SKM-1 (cell line): Measurements from ENCODE around the gene KLHL6.

ENCODE experiments used
- DNase-seq: peaks from one replicate; lab custom pipeline; 2025; ENCODE audit not compliant: unreplicated experiment; lab: John Stamatoyannopoulos, UW

The KLHL6 gene

GRCh38 chr3:183564046-183564445 lies 8.5 kb upstream of the KLHL6 start:
- no peak for DNase-seq

DNA sequence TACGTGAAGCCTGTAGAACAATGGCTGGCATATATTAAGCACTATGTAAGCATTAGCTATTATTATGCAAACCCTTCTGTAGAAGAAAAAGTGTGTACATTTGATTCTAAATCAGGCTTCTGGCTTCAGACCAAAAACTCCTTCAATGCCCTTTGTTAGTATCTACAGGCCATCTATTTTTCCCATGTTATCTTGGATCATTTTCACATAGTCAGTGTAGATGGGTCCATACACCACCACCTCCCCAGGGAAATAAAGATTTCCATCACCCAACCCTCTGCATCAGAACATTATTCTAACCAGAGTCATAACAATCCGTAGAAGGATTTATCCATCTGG lies 8.0 kb upstream of the KLHL6 start:
- no peak for DNase-seq

DNA sequence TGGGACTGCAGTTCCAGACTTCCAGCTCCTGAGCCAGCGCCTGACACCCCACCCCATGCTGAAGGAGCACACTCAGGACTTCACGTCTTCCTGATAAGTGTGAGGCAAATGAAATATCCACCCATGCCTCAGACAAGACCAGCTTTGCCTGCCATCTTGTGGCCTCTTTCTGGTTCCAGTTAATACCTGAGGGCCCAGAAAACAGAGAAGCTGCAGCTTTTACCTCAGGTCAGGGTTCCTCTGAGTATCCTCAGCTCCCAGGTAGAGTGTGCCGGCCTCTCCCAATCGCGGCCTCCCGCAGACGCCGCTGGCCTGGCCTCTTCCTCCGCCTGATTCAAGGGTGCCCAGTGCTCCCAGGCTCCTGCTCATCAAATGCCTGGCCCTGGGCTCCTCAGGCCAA lies 5.1 kb upstream of the KLHL6 start:
- DNase-seq = no peak

GRCh38 chr3:183558495-183558894 lies 3.0 kb upstream of the KLHL6 start:
- DNase-seq = no peak

DNA sequence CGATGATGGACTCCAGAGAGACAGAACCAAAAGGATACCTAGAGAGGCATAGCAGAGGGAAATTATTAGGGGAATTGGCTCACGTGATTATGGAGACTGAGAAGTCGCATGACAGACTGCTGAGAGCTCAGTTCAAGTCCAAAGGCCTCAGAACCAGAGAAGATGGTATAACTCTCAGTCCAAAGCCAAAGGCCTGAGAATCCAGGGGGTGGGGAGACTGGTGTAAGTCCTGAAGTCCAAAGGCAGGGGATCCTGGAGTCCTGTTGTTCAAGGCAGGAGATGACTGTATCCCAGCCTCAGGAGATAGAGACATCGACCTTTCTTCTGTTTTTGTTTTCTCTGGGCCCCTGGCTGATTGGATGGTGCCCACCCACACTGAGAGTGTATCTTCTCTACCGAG lies 1.2 kb upstream of the KLHL6 start:
- DNase-seq = no peak

GRCh38 chr3:183554377-183554776 lies 1.1 kb downstream of the KLHL6 start:
- DNase-seq = no peak

DNA sequence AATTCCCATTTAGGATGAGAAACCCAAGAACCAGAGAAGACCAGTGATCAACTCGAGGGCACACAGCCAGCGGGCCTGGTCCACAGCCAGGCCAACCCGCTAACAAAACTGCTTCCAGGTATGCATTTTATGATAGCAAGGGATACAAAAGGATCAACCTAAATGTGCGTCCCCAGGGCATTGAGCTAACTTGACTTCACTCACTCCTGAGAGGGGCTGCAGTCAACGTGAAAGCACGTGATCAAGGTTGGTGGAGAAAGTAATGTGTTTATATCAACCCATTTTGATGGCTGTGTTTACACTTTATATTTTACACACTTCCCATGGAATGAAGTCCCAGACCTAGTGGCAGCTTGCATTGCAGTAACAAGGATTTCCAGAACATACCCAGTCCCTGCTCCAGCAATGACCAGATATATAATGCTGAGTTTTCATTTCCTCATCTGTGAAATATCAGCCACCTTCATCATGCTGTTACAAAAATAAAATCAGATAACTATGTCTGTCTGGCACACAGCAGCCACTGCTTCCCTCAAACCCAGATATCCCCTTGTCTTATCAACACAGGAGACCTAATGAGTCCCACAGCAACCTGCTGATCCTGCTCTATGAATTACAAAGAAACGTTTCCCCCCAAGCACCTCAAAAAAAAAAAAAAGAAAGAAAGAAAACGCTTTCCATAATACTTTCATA lies 2.0 kb downstream of the KLHL6 start:
- no peak for DNase-seq

- DNase-seq = no peak
Observed at GRCh38 chr3:183551930-183552329, 3.6 kb downstream of the KLHL6 start.

DNA sequence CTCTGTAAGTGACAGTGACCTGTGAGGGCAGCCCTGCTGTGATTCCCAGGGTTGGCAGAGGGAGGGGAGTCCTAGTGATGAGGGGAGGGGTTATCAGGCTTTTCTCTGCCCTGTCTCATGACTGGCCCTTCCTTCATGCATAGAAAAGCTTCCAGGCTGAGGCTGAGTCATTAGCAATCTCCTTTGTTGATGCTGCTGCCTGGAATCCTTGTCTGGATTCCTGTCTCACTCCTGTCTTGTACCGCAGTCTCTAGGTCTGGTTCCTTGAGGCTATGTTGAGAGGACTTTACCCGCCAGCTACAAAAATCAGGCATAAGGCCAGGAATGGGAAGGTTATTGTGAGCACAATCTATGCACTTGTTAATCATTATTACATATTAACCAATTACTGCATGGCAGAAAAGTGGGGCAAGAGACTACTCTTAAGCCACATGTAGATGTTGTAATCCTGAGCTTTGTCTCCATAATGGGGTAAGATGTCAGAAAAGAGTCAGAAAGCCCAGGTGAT lies 7.2 kb downstream of the KLHL6 start:
- no peak for DNase-seq

- DNase-seq = no peak
Observed at GRCh38 chr3:183546625-183547024, 8.9 kb downstream of the KLHL6 start.

DNA sequence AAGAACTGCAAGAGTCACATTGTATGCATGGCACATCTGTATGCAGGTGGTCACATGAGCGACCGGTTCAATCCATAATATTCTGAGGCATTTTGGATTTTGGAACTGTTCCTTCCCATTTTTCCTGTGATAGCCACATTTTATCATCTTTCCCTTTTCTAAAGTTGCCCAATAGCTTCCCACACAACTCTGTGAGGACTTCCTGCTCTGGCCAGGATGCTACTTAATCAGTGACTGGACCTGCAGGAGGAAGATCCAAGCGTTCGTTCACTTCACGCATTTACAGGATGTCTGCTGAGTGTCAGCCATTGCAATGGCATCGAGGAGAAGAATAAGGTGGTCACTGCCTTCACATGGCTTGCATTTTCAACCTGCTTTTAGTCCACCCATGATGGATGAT lies 9.8 kb downstream of the KLHL6 start:
- no peak for DNase-seq

DNA sequence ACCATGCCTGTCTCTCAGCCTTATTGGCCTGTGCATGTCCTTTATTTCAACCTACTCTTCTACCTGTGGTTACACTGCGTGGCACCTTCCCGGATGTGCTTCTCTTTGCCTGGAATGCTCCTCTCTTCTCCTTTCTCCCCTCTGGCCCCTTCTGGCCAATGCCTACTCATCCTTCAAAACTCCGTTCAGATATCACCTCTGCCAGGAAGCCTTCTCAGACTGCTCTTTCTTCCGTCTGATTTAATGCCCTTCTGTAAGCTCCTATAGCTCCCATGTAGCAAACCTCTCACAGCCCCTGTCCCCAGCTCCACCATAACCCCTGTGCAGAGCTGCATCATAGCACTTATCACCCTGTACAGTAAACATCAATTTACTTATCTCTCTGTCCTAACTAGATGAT lies 13.2 kb downstream of the KLHL6 start:
- no peak for DNase-seq

DNA sequence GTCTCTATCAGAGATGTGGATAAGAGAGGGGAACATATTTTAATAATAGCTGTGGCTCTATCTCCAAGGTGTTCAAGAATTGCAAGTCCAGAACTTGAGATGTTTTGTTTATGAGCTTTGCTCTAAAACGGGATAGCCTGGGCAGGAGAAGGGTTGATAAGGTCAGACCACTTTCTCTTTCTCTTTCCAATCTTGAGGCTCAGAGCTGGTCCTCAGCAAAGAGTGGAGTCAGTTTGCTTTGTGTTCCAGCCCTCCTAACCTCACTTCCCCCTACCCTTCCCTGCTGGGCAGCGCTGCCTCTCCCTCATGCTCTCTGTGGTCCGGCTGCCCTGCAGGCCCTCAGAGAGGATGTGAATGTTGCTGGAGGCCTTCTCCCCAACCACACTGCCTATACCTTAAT lies 13.8 kb downstream of the KLHL6 start:
- no peak for DNase-seq

DNA sequence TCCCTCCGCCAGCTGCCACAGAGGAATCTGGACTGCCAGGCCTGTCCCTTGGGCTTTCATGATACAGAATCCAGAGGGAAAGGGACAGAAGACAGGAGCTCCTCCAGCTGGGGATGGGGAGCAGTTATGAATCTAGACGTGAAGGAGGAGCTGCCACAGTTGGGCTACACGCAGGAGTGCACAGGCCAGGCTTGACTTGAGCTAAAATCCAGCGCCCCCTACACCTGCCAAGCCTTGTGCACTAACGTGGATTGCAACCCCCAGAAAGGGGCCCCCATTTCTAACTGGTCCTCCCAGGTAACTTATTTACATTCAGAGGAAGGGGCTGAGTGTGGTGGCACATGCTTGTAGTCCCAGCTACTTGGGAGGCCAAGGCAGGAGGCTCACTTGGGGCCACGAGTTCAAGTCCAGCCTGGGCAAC lies 14.3 kb downstream of the KLHL6 start:
- no peak for DNase-seq

- no peak for DNase-seq
Observed at GRCh38 chr3:183540501-183541234, 14.8 kb downstream of the KLHL6 start.

- DNase-seq = no peak
Observed at GRCh38 chr3:183539811-183540210, 15.7 kb downstream of the KLHL6 start.

GRCh38 chr3:183538486-183538885 lies 17.0 kb downstream of the KLHL6 start:
- no peak for DNase-seq

- DNase-seq = peak; percentile 90
Observed at GRCh38 chr3:183537295-183537730, 18.2 kb downstream of the KLHL6 start.

DNA sequence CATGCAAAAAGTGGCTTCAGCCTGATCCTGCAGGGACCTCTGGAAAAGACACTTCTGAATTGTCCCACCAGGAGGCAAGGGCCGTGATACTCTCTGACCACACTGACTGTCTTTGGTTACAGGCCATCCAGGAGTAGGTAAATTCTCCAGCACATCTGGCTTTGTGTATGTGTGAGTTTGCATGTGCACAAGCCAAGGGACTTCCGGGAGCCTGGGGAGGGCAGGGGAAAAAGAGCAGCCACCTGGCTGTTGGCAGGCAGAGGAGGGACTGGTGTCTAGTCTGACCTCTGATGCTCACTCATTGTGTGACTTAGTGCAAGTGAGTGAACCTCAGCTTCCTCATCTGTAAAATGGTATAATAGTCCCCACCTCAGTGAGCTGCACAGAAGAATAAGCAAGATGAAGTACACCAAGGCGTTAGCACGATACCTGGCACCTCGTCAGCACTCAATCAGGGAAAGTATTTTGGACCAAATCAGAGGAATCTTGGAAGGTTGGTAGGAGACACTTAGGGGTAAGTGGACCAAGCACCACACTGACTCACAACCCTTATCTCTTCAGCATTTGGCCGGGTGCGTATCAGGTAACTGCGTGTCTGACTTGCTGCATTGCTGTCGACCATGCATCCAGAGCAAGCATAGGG lies 19.1 kb downstream of the KLHL6 start:
- no peak for DNase-seq

DNA sequence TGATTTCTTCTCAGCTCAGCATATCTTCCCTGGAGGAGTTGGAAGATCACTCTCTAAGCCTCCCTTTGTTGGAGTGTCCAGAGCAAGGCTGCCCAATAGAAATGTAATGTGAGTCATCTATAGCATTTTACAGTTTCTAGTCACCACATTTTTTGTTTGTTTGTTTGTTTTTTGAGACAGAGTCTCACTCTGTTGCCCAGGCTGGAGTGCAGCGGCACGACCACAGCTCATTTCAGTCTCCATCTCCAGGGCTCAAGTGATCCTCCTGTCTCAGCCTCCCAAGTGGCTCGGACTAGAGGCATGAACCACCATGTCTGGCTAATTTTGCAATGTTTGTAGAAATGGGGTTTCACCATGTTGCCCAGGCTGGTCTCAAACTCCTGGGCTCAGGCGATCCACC lies 21.3 kb downstream of the KLHL6 start:
- DNase-seq = no peak

DNA sequence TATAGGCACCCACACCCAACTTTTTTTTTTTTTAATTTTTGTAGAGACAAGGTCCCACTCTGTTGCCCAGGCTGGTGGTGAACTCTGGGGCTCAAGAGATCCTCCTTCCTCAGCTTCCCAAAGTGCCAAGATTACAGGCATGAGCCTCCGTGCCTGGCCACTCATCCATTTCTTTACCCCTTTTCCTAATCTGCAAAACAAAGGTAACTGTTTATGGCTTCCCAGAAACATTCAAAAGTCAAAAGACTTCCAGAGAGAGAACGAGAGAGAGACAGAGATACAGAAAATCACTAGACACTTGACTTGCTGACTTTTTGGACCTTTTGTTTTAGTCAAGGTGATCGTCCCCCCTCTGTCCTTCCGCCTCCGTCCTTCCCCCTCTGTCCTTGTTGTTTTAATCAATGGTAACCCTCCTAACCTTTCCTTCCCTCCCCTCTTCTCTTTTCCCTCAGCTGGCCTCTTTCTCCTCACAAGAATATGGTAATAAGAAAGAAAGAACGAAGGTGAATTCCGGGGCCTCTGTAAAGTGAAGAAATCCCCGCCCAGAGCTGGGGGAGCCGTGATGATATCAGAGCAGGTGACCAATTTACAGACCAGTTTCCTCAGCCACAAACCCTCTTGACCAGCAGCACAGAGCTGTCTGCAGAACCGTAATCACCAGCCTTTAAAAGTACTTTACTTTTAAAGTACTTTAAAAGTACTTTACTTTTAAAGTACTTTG lies 21.9 kb downstream of the KLHL6 start:
- no peak for DNase-seq
